ENCODE results near the gene CDH5. TPM values are rescaled to one million over a fixed set of nuclear protein-coding genes. Genes with fewer than 3 reads are reported as not detected.

The CDH5 gene
- total and polyA plus RNA-seq, 8 donors, result 3.4 to 10.2 (median 5.4) TPM

- TF ChIP-seq CTCF (IDR thresholded peaks at IDR 0.05), result peak in 3 of 4 donors; percentile 15 to 34 (median 26)
- DNase-seq (no peak), ATAC-seq (peak in 1 of 4 donors; percentile 19), FAIRE-seq (no peak)
- Histone ChIP-seq H3K27ac (no peak overlapping the region), H3K4me3 (no peak overlapping the region), H3K27me3 (no peaks in the 10 kb centered on the region), H3K36me3 (no peaks in the 10 kb centered on the region), H3K9me3 (no peaks in the 10 kb centered on the region), H3K4me1 (no peaks in the 10 kb centered on the region)
- WGBS, 2 donors, result 65 to 69% methylated on average over 9 of the region's 9 CpGs
- intact Hi-C loops (cut with DNase I), result loop anchor here in 1 of 3 donors (10.0 kb wide), 1 partner anchor 62 kb away; no protein-coding TSS in a partner anchor
Measured at GRCh38 chr16:66342294-66342900, 24.1 kb upstream of the CDH5 start.

- DNase-seq, result no peak
Measured at GRCh38 chr16:66344533-66345145, 21.9 kb upstream of the CDH5 start.

GRCh38 chr16:66346221-66346620 is 20.3 kb upstream of the CDH5 start:
- intact Hi-C loops (cut with DNase I), result loop anchor here in 1 of 3 donors (10.0 kb wide), 1 partner anchor 59 kb away; no protein-coding TSS in a partner anchor
- Histone ChIP-seq H3K27me3 (peaks cover 0 to 3% (median 0%) of the 10 kb centered on the region in 4 donors), H3K9me3 (no peaks in the 10 kb centered on the region), H3K36me3 (no peaks in the 10 kb centered on the region), H3K27ac (no peak overlapping the region), H3K4me1 (no peaks in the 10 kb centered on the region), H3K4me3 (no peak overlapping the region)
- no peak for DNase-seq
- WGBS, 2 donors, result 88 to 91% methylated on average over 2 of the region's 2 CpGs
- TF ChIP-seq CTCF (IDR thresholded peaks at IDR 0.05), result no peak
- ATAC-seq, result no peak
- no peak for FAIRE-seq

More at GRCh38 chr16:66344533-66345145, 21.9 kb upstream of the CDH5 start:
- 52 to 60% methylated on average over 14 of the region's 14 CpGs for WGBS, 2 donors
- Histone ChIP-seq H3K9me3 (no peaks in the 10 kb centered on the region), H3K36me3 (no peaks in the 10 kb centered on the region), H3K27me3 (no peaks in the 10 kb centered on the region), H3K4me3 (no peak overlapping the region), H3K27ac (no peak overlapping the region), H3K4me1 (no peaks in the 10 kb centered on the region)
- FAIRE-seq (no peak), ATAC-seq (peak; percentile 50 to 79 (median 65))
- intact Hi-C loops (cut with DNase I), result loop anchor here in 1 of 3 donors (10.0 kb wide), 1 partner anchor 60 kb away; no protein-coding TSS in a partner anchor
- TF ChIP-seq CTCF (IDR thresholded peaks at IDR 0.05), result peak; percentile 72 to 80 (median 75)

GRCh38 chr16:66352304-66352703 is 14.2 kb upstream of the CDH5 start:
- FAIRE-seq, result no peak
- Histone ChIP-seq H3K27me3 (peaks cover 0 to 13% (median 0%) of the 10 kb centered on the region in 4 donors), H3K36me3 (no peaks in the 10 kb centered on the region), H3K4me1 (no peaks in the 10 kb centered on the region), H3K27ac (no peak overlapping the region), H3K9me3 (no peaks in the 10 kb centered on the region), H3K4me3 (no peak overlapping the region)
- intact Hi-C loops (cut with DNase I), result no loop called here
- ATAC-seq, result no peak
- no peak for TF ChIP-seq CTCF (IDR thresholded peaks at IDR 0.05)
- no peak for DNase-seq
- 70 to 82% methylated on average over 2 of the region's 2 CpGs for WGBS, 2 donors

- ATAC-seq, result no peak
- TF ChIP-seq CTCF (IDR thresholded peaks at IDR 0.05), result no peak
- intact Hi-C loops (cut with DNase I), result no loop called here
- no peak overlapping the region for H3K27ac ChIP-seq
- 28 to 46% methylated on average over 5 of the region's 5 CpGs for WGBS, 2 donors
- H3K27me3 ChIP-seq, result peaks cover 0 to 13% (median 0%) of the 10 kb centered on the region in 4 donors
- no peaks in the 10 kb centered on the region for H3K9me3 ChIP-seq
- FAIRE-seq, result no peak
- DNase-seq, result no peak
- no peaks in the 10 kb centered on the region for H3K4me1 ChIP-seq
- no peaks in the 10 kb centered on the region for H3K36me3 ChIP-seq
- H3K4me3 ChIP-seq, result no peak overlapping the region
Measured at GRCh38 chr16:66353055-66353454, 13.4 kb upstream of the CDH5 start.
